Measurements from ENCODE around the gene MAVS.

- TF ChIP-seq CTCF (IDR thresholded peaks at IDR 0.05) = no peak
- no peak for TF ChIP-seq POLR2A (IDR thresholded peaks at IDR 0.05)
Observed at GRCh38 chr20:3801299-3801698, 45.3 kb upstream of the MAVS start.

Data from heart left ventricle (tissue), 13 donors.